Measurements from ENCODE around the gene CNNM3. TPM values are rescaled to one million over a fixed set of nuclear protein-coding genes. Genes with fewer than 3 reads are reported as not detected.

CNNM3 gene
- total RNA-seq, 1 donor from 2014 or later = 5.6 TPM

- no peak for FAIRE-seq
- DNase-seq (ENCODE audit: low read depth) = no peak
- Mint-ChIP-seq H3K27me3 (ENCODE audit: low read depth, unreplicated experiment) (peaks cover 7% of the 10 kb centered on the region), H3K4me3 (ENCODE audit: unreplicated experiment) (no peak overlapping the region), H3K36me3 (ENCODE audit: low read depth, unreplicated experiment) (peaks cover 5% of the 10 kb centered on the region), H3K4me1 (ENCODE audit: low read depth, unreplicated experiment) (peaks cover 4% of the 10 kb centered on the region), H3K27ac (ENCODE audit: unreplicated experiment) (no peak overlapping the region), H3K9me3 (ENCODE audit: unreplicated experiment) (no peaks in the 10 kb centered on the region)
- H3K4me2 ChIP-seq (ENCODE audit: low read length) = no peak overlapping the region
- H3K9ac ChIP-seq (ENCODE audit: low read length) = no peak overlapping the region
- no peaks in the 10 kb centered on the region for H3K9me3 ChIP-seq (ENCODE audit: insufficient read depth, low read depth, low read length)
- no peak for TF ChIP-seq EZH2 (IDR thresholded peaks at IDR 0.05; ENCODE audit: insufficient read depth, low read length)
- H4K20me1 ChIP-seq (ENCODE audit: insufficient read depth, low read length) = peaks cover 68% of the 10 kb centered on the region
- no peak overlapping the region for H2AFZ ChIP-seq (ENCODE audit: low read depth, low read length)
- peaks cover 9% of the 10 kb centered on the region for H3K4me1 ChIP-seq (ENCODE audit: insufficient read depth, low read length)
- H3K27me3 ChIP-seq (ENCODE audit: insufficient read depth, low read length) = no peaks in the 10 kb centered on the region
- H3K79me2 ChIP-seq (ENCODE audit: insufficient read depth, low read length) = peaks cover 10% of the 10 kb centered on the region
- no peak overlapping the region for H3K27ac ChIP-seq (ENCODE audit: low read depth, low read length)
- no peak overlapping the region for H3K4me3 ChIP-seq (ENCODE audit: insufficient read depth, low read depth, low read length)
- no peaks in the 10 kb centered on the region for H3K36me3 ChIP-seq (ENCODE audit: insufficient read depth, low read length)
These were observed 5.1 kb downstream of the CNNM3 start for GRCh38 chr2:96821113-96821675.

- H3K79me2 ChIP-seq (ENCODE audit: insufficient read depth, low read length) = peaks cover 10% of the 10 kb centered on the region
- no peak overlapping the region for H3K9ac ChIP-seq (ENCODE audit: low read length)
- H3K4me1 ChIP-seq (ENCODE audit: insufficient read depth, low read length) = peaks cover 3% of the 10 kb centered on the region
- Mint-ChIP-seq H3K4me1 (ENCODE audit: low read depth, unreplicated experiment) (peaks cover 4% of the 10 kb centered on the region), H3K4me3 (ENCODE audit: unreplicated experiment) (no peak overlapping the region), H3K36me3 (ENCODE audit: low read depth, unreplicated experiment) (peaks cover 5% of the 10 kb centered on the region), H3K9me3 (ENCODE audit: unreplicated experiment) (no peaks in the 10 kb centered on the region), H3K27me3 (ENCODE audit: low read depth, unreplicated experiment) (peaks cover 7% of the 10 kb centered on the region), H3K27ac (ENCODE audit: unreplicated experiment) (no peak overlapping the region)
- DNase-seq (ENCODE audit: low read depth) (no peak), FAIRE-seq (no peak)
- no peak overlapping the region for H3K27ac ChIP-seq (ENCODE audit: low read depth, low read length)
- no peaks in the 10 kb centered on the region for H3K27me3 ChIP-seq (ENCODE audit: insufficient read depth, low read length)
- H4K20me1 ChIP-seq (ENCODE audit: insufficient read depth, low read length) = peaks cover 60% of the 10 kb centered on the region
- H3K9me3 ChIP-seq (ENCODE audit: insufficient read depth, low read depth, low read length) = no peaks in the 10 kb centered on the region
- H3K4me2 ChIP-seq (ENCODE audit: low read length) = no peak overlapping the region
- H3K36me3 ChIP-seq (ENCODE audit: insufficient read depth, low read length) = no peaks in the 10 kb centered on the region
- TF ChIP-seq CTCF (IDR thresholded peaks at IDR 0.05; ENCODE audit: insufficient read depth, low read depth, low read length) = no peak
- TF ChIP-seq EZH2 (IDR thresholded peaks at IDR 0.05; ENCODE audit: insufficient read depth, low read length) = no peak
- no peak overlapping the region for H2AFZ ChIP-seq (ENCODE audit: low read depth, low read length)
- H3K4me3 ChIP-seq (ENCODE audit: insufficient read depth, low read depth, low read length) = no peak overlapping the region
These were observed 6.7 kb downstream of the CNNM3 start for GRCh38 chr2:96822786-96823185.

- Histone ChIP-seq H3K4me2 (ENCODE audit: low read length) (no peak overlapping the region), H2AFZ (ENCODE audit: low read depth, low read length) (no peak overlapping the region), H3K36me3 (ENCODE audit: insufficient read depth, low read length) (no peaks in the 10 kb centered on the region), H4K20me1 (ENCODE audit: insufficient read depth, low read length) (peaks cover 56% of the 10 kb centered on the region), H3K9me3 (ENCODE audit: insufficient read depth, low read depth, low read length) (no peaks in the 10 kb centered on the region), H3K79me2 (ENCODE audit: insufficient read depth, low read length) (peaks cover 7% of the 10 kb centered on the region), H3K4me3 (ENCODE audit: insufficient read depth, low read depth, low read length) (no peak overlapping the region), H3K9ac (ENCODE audit: low read length) (no peak overlapping the region), H3K27ac (ENCODE audit: low read depth, low read length) (no peak overlapping the region), H3K27me3 (ENCODE audit: insufficient read depth, low read length) (no peaks in the 10 kb centered on the region), H3K4me1 (ENCODE audit: insufficient read depth, low read length) (peaks cover 3% of the 10 kb centered on the region)
- Mint-ChIP-seq H3K36me3 (ENCODE audit: low read depth, unreplicated experiment) (peaks cover 6% of the 10 kb centered on the region), H3K9me3 (ENCODE audit: unreplicated experiment) (no peaks in the 10 kb centered on the region), H3K4me3 (ENCODE audit: unreplicated experiment) (no peak overlapping the region), H3K27me3 (ENCODE audit: low read depth, unreplicated experiment) (peaks cover 7% of the 10 kb centered on the region), H3K27ac (ENCODE audit: unreplicated experiment) (no peak overlapping the region), H3K4me1 (ENCODE audit: low read depth, unreplicated experiment) (peaks cover 4% of the 10 kb centered on the region)
- no peak for TF ChIP-seq CTCF (IDR thresholded peaks at IDR 0.05; ENCODE audit: insufficient read depth, low read depth, low read length)
- TF ChIP-seq EZH2 (IDR thresholded peaks at IDR 0.05; ENCODE audit: insufficient read depth, low read length) = no peak
- DNase-seq (ENCODE audit: low read depth) (no peak), FAIRE-seq (no peak)
These were observed 7.1 kb downstream of the CNNM3 start for GRCh38 chr2:96823198-96823597.

All from astrocyte (in vitro differentiated cells and primary cell).